Lung (tissue), 12 donors: ENCODE measurements around the gene MAST4. TPM values are rescaled to one million over a fixed set of nuclear protein-coding genes. Genes with fewer than 3 reads are reported as not detected.

Experiments used
- ATAC-seq: fragments of 200-7000 bp; cut with Tn5 transposase; one replicate; pipeline ENCODE4 v1.9.1; 2020; ENCODE audit warnings: moderate number of reproducible peaks; ENCODE audit not compliant: insufficient read depth, low FRiP score
- DNase-seq, 3 donors: peaks; one replicate each; pipeline ENCODE4 v3.0.0-alpha.2; 2013 to 2017
- H3K27ac ChIP-seq, 2 donors: one replicate each; pipeline ENCODE4 v1.5.1; 2013; ENCODE audit warnings: mild to moderate bottlenecking in 2 of 2, moderate library complexity in 2 of 2, control low read depth in 1 of 2, inconsistent platforms in 1 of 2, low read depth in 1 of 2, low read length in 1 of 2
- H3K27me3 ChIP-seq, 3 donors: one replicate each; pipeline ENCODE4 v1.5.1; 2013; ENCODE audit warnings: low read length in 2 of 3; ENCODE audit not compliant: control insufficient read depth in 3 of 3, insufficient read depth in 3 of 3
- H3K36me3 ChIP-seq, 4 donors: one replicate each; pipeline ENCODE4 v1.5.1; 2013; ENCODE audit warnings: low read length in 4 of 4, mild to moderate bottlenecking in 1 of 4, moderate library complexity in 1 of 4; ENCODE audit not compliant: control insufficient read depth in 4 of 4, insufficient read depth in 4 of 4
- H3K4me1 ChIP-seq, 5 donors: one replicate each; pipeline ENCODE4 v1.5.1; 2013; ENCODE audit warnings: low read length in 5 of 5, mild to moderate bottlenecking in 2 of 5, moderate library complexity in 1 of 5; ENCODE audit not compliant: control insufficient read depth in 5 of 5, insufficient read depth in 5 of 5
- H3K4me3 ChIP-seq: one replicate; pipeline ENCODE4 v1.5.1; 2013; ENCODE audit warnings: mild to moderate bottlenecking, control low read depth, moderate library complexity
- H3K9ac ChIP-seq, 2 donors: one replicate each; pipeline ENCODE4 v1.5.1; 2013; ENCODE audit warnings: low read length in 2 of 2, control low read depth in 1 of 2; ENCODE audit not compliant: insufficient read depth in 1 of 2
- H3K9me3 ChIP-seq, 4 donors: one replicate each; pipeline ENCODE4 v1.5.1; 2013; ENCODE audit warnings: low read length in 3 of 4, mild to moderate bottlenecking in 1 of 4, moderate library complexity in 1 of 4; ENCODE audit not compliant: control insufficient read depth in 4 of 4, insufficient read depth in 3 of 4
- CTCF ChIP-seq: IDR thresholded peaks from 2 replicates; pipeline ENCODE4 v1.5.1; 2012; ENCODE audit warnings: mild to moderate bottlenecking; ENCODE audit errors: control extremely low read depth, extremely low read depth
- WGBS, 2 donors: extraction: QIAGEN DNeasy Blood & Tissue Kit; methylation state at CpG; one replicate each; pipeline ENCODE4 v1.1.7; 2013; 5-methylcytosine and 5-hydroxymethylcytosine counted together
- polyA plus RNA-seq, 2 donors: library from polyadenylated mRNA; stranded (reverse); fragments of 200-250 nt; gene quantifications; one replicate each; pipeline ENCODE4 v1.2.1, GENCODE V29; 2013
- total RNA-seq, 2 donors: library from RNA; depleted of rRNA in 1 of 2; stranded (reverse); fragments of >200 nt in 1 of 2; gene quantifications; one replicate each; pipeline ENCODE4 v1.2.1, GENCODE V29; 2014 to 2021
- donor health status: control.
- donor health status: control.
- donor health status: Bipolar disorder and iron deficiency.
- donor health status: healthy.
- donor health status: DM: yes; HTN: yes; CAD: no.

Gene MAST4
- total and polyA plus RNA-seq, 4 donors, result 13.9 to 153 (median 46.2) TPM

GRCh38 chr5:66551945-66552344 is 44.2 kb upstream of the MAST4 start:
- Histone ChIP-seq H3K9me3 (peaks cover 0 to 6% (median 2%) of the 10 kb centered on the region in 4 donors), H3K27me3 (no peaks in the 10 kb centered on the region), H3K4me3 (no peak overlapping the region), H3K36me3 (no peaks in the 10 kb centered on the region), H3K27ac (no peak overlapping the region), H3K4me1 (peaks cover 0 to 5% (median 0%) of the 10 kb centered on the region in 5 donors), H3K9ac (no peak overlapping the region)
- DNase-seq, result peak in 1 of 3 donors; percentile 33
- no peak for TF ChIP-seq CTCF
- no peak for ATAC-seq
- WGBS, 2 donors, result 82 to 96% methylated on average over 1 of the region's 1 CpG

- Histone ChIP-seq H3K9me3 (peaks cover 0 to 6% (median 2%) of the 10 kb centered on the region in 4 donors), H3K27me3 (no peaks in the 10 kb centered on the region), H3K27ac (no peak overlapping the region), H3K36me3 (no peaks in the 10 kb centered on the region), H3K4me1 (peaks cover 0 to 5% (median 0%) of the 10 kb centered on the region in 5 donors), H3K9ac (no peak overlapping the region), H3K4me3 (no peak overlapping the region)
- ATAC-seq, result peak; percentile 22
- DNase-seq, result no peak
- TF ChIP-seq CTCF, result no peak
- WGBS, 2 donors, result 65 to 76% methylated on average over 1 of the region's 1 CpG
Observed at GRCh38 chr5:66553368-66553912, 42.8 kb upstream of the MAST4 start.

GRCh38 chr5:66553916-66554575 is 42.1 kb upstream of the MAST4 start:
- ATAC-seq, result peak; percentile 59
- Histone ChIP-seq H3K27me3 (no peaks in the 10 kb centered on the region), H3K9ac (no peak overlapping the region), H3K36me3 (no peaks in the 10 kb centered on the region), H3K9me3 (peaks cover 0 to 6% (median 1%) of the 10 kb centered on the region in 4 donors), H3K27ac (no peak overlapping the region), H3K4me3 (no peak overlapping the region), H3K4me1 (peaks cover 0 to 5% (median 0%) of the 10 kb centered on the region in 5 donors)
- 36 to 49% methylated on average over 6 of the region's 6 CpGs for WGBS, 2 donors
- DNase-seq, result peak in 1 of 3 donors; percentile 36
- no peak for TF ChIP-seq CTCF
